Middle frontal gyrus (tissue), 1 donor: ENCODE results near the gene SH2D2A.
"Not testable (repeated sequence)": the region's sequence is repeated elsewhere in the genome, so short reads cannot be mapped to it uniquely, and the experiment has no call there.

Experiments
- DNase-seq: peaks from one replicate; pipeline ENCODE4 v3.0.0-alpha.2; 2015; ENCODE audit warnings: low spot score; ENCODE audit errors: extremely low spot score

Gene SH2D2A

GRCh38 chr1:156768610-156769295 lies 47.9 kb downstream of the SH2D2A start:
- no peak for DNase-seq

GRCh38 chr1:156767879-156768604 lies 48.6 kb downstream of the SH2D2A start:
- DNase-seq: no peak

- DNase-seq: peak; percentile 100
Measured at GRCh38 chr1:156767101-156767878, 49.4 kb downstream of the SH2D2A start, which contains the start of gene PRCC. Gene PRCC (plus strand): TSS chr1:156767535. CDS start chr1:156767772, 237 bp downstream.

GRCh38 chr1:156766298-156767100 lies 50.1 kb downstream of the SH2D2A start:
- DNase-seq: no peak

- no peak for DNase-seq
Measured at GRCh38 chr1:156765666-156766065, 51.0 kb downstream of the SH2D2A start.

- not testable (repeated sequence) for DNase-seq
Measured at GRCh38 chr1:156765136-156765535, 51.5 kb downstream of the SH2D2A start.

- no peak for DNase-seq
Measured at GRCh38 chr1:156760796-156761104, 55.9 kb downstream of the SH2D2A start.

- no peak for DNase-seq
Measured at GRCh38 chr1:156760092-156760795, 56.4 kb downstream of the SH2D2A start.

GRCh38 chr1:156757572-156758253 lies 58.9 kb downstream of the SH2D2A start:
- DNase-seq: not testable (repeated sequence)

- no peak for DNase-seq
Measured at GRCh38 chr1:156756355-156756754, 60.3 kb downstream of the SH2D2A start.
